GM12878 (cell line): Measurements from ENCODE around the gene CCNB1IP1. TPM values are rescaled to one million over a fixed set of nuclear protein-coding genes. Genes with fewer than 3 reads are reported as not detected.

Source experiments
- ATAC-seq: fragments of 200-7000 bp; cut with Tn5 transposase; 3 replicates; pipeline ENCODE4 v1.9.1; 2020; ENCODE audit warnings: mild to moderate bottlenecking, moderate library complexity
- BruUV-seq: library from RNA; stranded (reverse); fragments of 400-500 nt; replicated peaks from 2 replicates; lab custom pipeline; 2021; lab: Mats Ljungman, UMichigan
- CTCF ChIA-PET: fragments of 300-600 bp; sonication (Branson Sonifier 250); formaldehyde crosslinking; extraction: SDS; loops from one replicate; lab custom pipeline; 2021; ENCODE audit warnings: inconsistent platforms; lab: Yijun Ruan, JAX
- POLR2A ChIA-PET: fragments of 350-600 bp; formaldehyde crosslinking; extraction: SDS; loops from one replicate; lab custom pipeline; 2021; ENCODE audit warnings: inconsistent platforms; lab: Charles Lee
- RAD21 ChIA-PET: fragments of 300-600 bp; sonication (Branson Sonifier 250); formaldehyde crosslinking; loops from one replicate; lab custom pipeline; 2023; ENCODE audit warnings: antibody characterized with exemption; ENCODE audit not compliant: unreplicated experiment; lab: Charles Lee
- SMC1A ChIA-PET: fragments of 300-600 bp; sonication (Branson Sonifier 250); formaldehyde crosslinking; loops from one replicate; lab custom pipeline; 2023; ENCODE audit not compliant: unreplicated experiment, uncharacterized antibody; lab: Charles Lee
- DNase-seq: peaks from one replicate; pipeline ENCODE4 v3.0.0-alpha.2; 2011; ENCODE audit warnings: low read depth, low spot score
- FAIRE-seq: peaks from 3 replicates; lab custom pipeline; 2011; peaks lifted over from hg19 to GRCh38; lab: Jason Lieb, UNC
- H2AFZ ChIP-seq: 2 replicates; pipeline ENCODE4 v1.6.0; 2011; ENCODE audit warnings: low read depth, low read length, control low read depth; ENCODE audit not compliant: control insufficient read depth
- H3K27ac ChIP-seq: 2 replicates; pipeline ENCODE4 v1.5.1; 2011; ENCODE audit warnings: control low read depth; ENCODE audit not compliant: control insufficient read depth, insufficient read depth
- H3K27me3 ChIP-seq, 2 experiments: replicated peaks in 1 of 2; 2 replicates each; pipeline versions ENCODE4 v1.6.0 to v1.6.1; 2011; ENCODE audit warnings: low read length in 1 of 2; ENCODE audit not compliant: control insufficient read depth in 2 of 2, insufficient read depth in 2 of 2
- H3K36me3 ChIP-seq, 2 experiments: 2 replicates each; pipeline ENCODE4 v1.5.1; 2011; ENCODE audit warnings: low read length in 1 of 2; ENCODE audit not compliant: control insufficient read depth in 2 of 2, insufficient read depth in 2 of 2
- H3K4me1 ChIP-seq: 2 replicates; pipeline ENCODE4 v1.6.1; 2011; ENCODE audit warnings: mild to moderate bottlenecking, low read length, moderate library complexity, mixed read lengths; ENCODE audit not compliant: control insufficient read depth, insufficient read depth
- H3K4me2 ChIP-seq: 2 replicates; pipeline ENCODE4 v1.6.0; 2011; ENCODE audit warnings: control low read depth; ENCODE audit not compliant: control insufficient read depth, insufficient read depth
- H3K4me3 ChIP-seq: fragments of 200-600 bp; sonication (generic); 2 replicates; pipeline ENCODE4 v1.5.1; 2016
- H3K79me2 ChIP-seq: 2 replicates; pipeline ENCODE4 v1.6.0; 2011; ENCODE audit warnings: low read length; ENCODE audit not compliant: control insufficient read depth, insufficient read depth
- H3K9ac ChIP-seq: 2 replicates; pipeline ENCODE4 v1.8.0; 2011; ENCODE audit warnings: low read length, control low read depth, mixed read lengths; ENCODE audit not compliant: control insufficient read depth, insufficient read depth
- H3K9me3 ChIP-seq: replicated peaks from 3 replicates; pipeline ENCODE4 v1.5.1; 2011; ENCODE audit warnings: mild to moderate bottlenecking, low read length; ENCODE audit not compliant: control insufficient read depth, insufficient read depth
- H4K20me1 ChIP-seq: 2 replicates; pipeline ENCODE4 v1.6.0; 2011; ENCODE audit not compliant: control insufficient read depth, insufficient read depth
- ETV6 ChIP-seq, 2 experiments: fragments of 450-650 bp in 1 of 2; IDR thresholded peaks in 1 of 2; conservative IDR thresholded peaks in 1 of 2; 2 replicates each; pipeline ENCODE4 v1.6.1; 2014; ENCODE audit warnings: antibody characterized with exemption in 1 of 2, borderline replicate concordance in 1 of 2, low read depth in 1 of 2, mild to moderate bottlenecking in 1 of 2, moderate library complexity in 1 of 2
- SREBF1 ChIP-seq: IDR thresholded peaks from 2 replicates; pipeline ENCODE4 v1.6.1; 2012; ENCODE audit warnings: mild to moderate bottlenecking, low read length
- TCF12 ChIP-seq: IDR thresholded peaks from 2 replicates; pipeline ENCODE4 v1.6.1; 2011; ENCODE audit warnings: low read depth, mild to moderate bottlenecking, low read length
- ZSCAN29 ChIP-seq: fragments of 450-650 bp; IDR thresholded peaks from 2 replicates; pipeline ENCODE4 v1.6.1; 2017; ENCODE audit warnings: mild to moderate bottlenecking, moderate library complexity
- WGBS: methylation state at CpG from one replicate; pipeline ENCODE4 v1.1.6; 2016; ENCODE audit warnings: low lambda C conversion rate; ENCODE audit not compliant: insufficient replicate concordance, insufficient coverage; ENCODE audit errors: missing lambda C conversion rate; 5-methylcytosine and 5-hydroxymethylcytosine counted together
- in situ Hi-C: fragments of 300-500 bp; cut with MboI; formaldehyde crosslinking; loops from 9 replicates; pipeline ENCODE4 v1.14.3; 2018; ENCODE audit warnings: mixed read lengths
- intact Hi-C: fragments of 100-400 bp; cut with micrococcal nuclease; formaldehyde crosslinking; loops from one replicate; pipeline ENCODE4 v1.14.2; 2022; ENCODE audit not compliant: unreplicated experiment
- polyA plus RNA-seq, 11 experiments: library from polyadenylated mRNA; depleted of rRNA in 4 of 11; unstranded in 6 of 11; stranded (reverse) in 5 of 11; fragments of >200 nt; fragmentation: Nextera tagmentation in 4 of 11; fragmentation: Illumina TruSeq in 1 of 11; extraction: Ambion mirVana in 4 of 11; extraction: Trizol in 1 of 11; gene quantifications; 1 replicate in 1 of 11; 2 replicates in 10 of 11; pipeline versions ENCODE4 v1.2.1 to v1.2.3, GENCODE V29; 2011 to 2016; ENCODE audit warnings: inconsistent platforms in 2 of 11, missing spikeins in 2 of 11, low read depth in 1 of 11
- total RNA-seq, 4 experiments: library from RNA; depleted of rRNA in 3 of 4; stranded (reverse); fragments of >200 nt in 3 of 4; fragmentation: Illumina TruSeq in 1 of 4; extraction: Trizol in 1 of 4; gene quantifications; 2 replicates each; pipeline versions ENCODE4 v1.2.1 to v1.2.3, GENCODE V29; 2013 to 2021
- TF ChIP-seq, protein P1 (sequence below): fragments of 450-650 bp; formaldehyde crosslinking; IDR thresholded peaks from 2 replicates; pipeline ENCODE4 v1.5.0; 2022; ENCODE audit warnings: mild to moderate bottlenecking, missing genetic modification characterization

The CCNB1IP1 gene
- total and polyA plus RNA-seq, 10 of the 15 experiments (the other 5 are each of a cell fraction or from before 2014, with no cell fraction given), result 20.4 to 165 (median 86.5) TPM

DNA sequence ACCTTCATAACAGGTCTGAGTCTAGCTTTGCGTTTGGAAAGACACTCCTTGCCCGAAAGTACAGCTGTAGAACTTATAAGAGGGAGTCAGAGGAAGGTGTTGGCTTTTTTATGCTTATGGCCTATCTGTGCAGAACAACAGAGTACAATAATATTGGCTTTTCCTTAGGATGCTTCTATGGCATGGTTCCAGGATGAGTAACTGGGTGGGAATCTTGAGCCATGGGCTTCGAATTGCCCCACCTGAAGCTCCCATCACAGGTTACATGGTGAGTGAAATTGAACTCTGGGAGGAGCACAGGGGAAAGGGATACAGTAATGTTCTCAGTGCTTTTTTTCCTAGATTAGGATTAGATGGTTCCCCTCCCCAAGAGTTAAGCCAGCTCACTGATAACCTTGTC lies 23.3 kb upstream of the CCNB1IP1 start:
- Histone ChIP-seq H3K4me2 (no peak overlapping the region), H3K4me1 (no peaks in the 10 kb centered on the region), H3K79me2 (no peaks in the 10 kb centered on the region), H4K20me1 (no peaks in the 10 kb centered on the region), H3K4me3 (no peak overlapping the region), H3K36me3 (peaks cover 16 to 32% of the 10 kb centered on the region in 2 experiments), H3K27ac (no peak overlapping the region), H3K9me3 (no peaks in the 10 kb centered on the region), H3K27me3 (no peaks in the 10 kb centered on the region), H3K9ac (no peak overlapping the region), H2AFZ (no peak overlapping the region)
- ChIA-PET SMC1A (interaction anchor here (1.0 to 3.0 kb wide), 3 partner anchors 13 to 334 kb away, joined by 3 to 12 read pairs (median 3); partner anchors contain the start of gene PARP2), RAD21 (interaction anchor here (1.4 kb wide), 1 partner anchor 28 kb away, joined by 3 read pairs; no protein-coding TSS in a partner anchor), CTCF (interaction anchor here (0.6 to 3.2 kb wide), 7 partner anchors 9 to 59 kb away, joined by 3 to 17 read pairs (median 4); partner anchors contain the start of gene PARP2), POLR2A (no interaction called here)
- no TSS peak for BruUV-seq
- in situ Hi-C loops (no loop called here), intact Hi-C loops (no loop called here)
- ATAC-seq, result no peak
- no peak for FAIRE-seq
- 98% methylated on average over 3 of the region's 3 CpGs for WGBS
- DNase-seq, result no peak
- TF ChIP-seq ETV6 (conservative IDR thresholded peaks at IDR 0.05 in 1 of 2, IDR thresholded peaks at IDR 0.05 in 1 of 2; ENCODE audit: borderline replicate concordance in 1 of 2, low read depth in 1 of 2), result no peak
- TF ChIP-seq, protein P1, sequence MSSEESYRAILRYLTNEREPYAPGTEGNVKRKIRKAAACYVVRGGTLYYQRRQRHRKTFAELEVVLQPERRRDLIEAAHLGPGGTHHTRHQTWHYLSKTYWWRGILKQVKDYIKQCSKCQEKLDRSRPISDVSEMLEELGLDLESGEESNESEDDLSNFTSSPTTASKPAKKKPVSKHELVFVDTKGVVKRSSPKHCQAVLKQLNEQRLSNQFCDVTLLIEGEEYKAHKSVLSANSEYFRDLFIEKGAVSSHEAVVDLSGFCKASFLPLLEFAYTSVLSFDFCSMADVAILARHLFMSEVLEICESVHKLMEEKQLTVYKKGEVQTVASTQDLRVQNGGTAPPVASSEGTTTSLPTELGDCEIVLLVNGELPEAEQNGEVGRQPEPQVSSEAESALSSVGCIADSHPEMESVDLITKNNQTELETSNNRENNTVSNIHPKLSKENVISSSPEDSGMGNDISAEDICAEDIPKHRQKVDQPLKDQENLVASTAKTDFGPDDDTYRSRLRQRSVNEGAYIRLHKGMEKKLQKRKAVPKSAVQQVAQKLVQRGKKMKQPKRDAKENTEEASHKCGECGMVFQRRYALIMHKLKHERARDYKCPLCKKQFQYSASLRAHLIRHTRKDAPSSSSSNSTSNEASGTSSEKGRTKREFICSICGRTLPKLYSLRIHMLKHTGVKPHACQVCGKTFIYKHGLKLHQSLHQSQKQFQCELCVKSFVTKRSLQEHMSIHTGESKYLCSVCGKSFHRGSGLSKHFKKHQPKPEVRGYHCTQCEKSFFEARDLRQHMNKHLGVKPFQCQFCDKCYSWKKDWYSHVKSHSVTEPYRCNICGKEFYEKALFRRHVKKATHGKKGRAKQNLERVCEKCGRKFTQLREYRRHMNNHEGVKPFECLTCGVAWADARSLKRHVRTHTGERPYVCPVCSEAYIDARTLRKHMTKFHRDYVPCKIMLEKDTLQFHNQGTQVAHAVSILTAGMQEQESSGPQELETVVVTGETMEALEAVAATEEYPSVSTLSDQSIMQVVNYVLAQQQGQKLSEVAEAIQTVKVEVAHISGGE (CRISPR knock-in tag), result no peak
- no peak for TF ChIP-seq TCF12
- no peak for TF ChIP-seq SREBF1
- no peak for TF ChIP-seq ZSCAN29
